GM10266 (cell line): ENCODE data around the gene LDLRAD4.
A peak's percentile ranks its signal among the peaks of the same experiment; 100 is the strongest.

Source experiments
- DNase-seq: peaks from one replicate; pipeline ENCODE4 v3.0.0; 2012; ENCODE audit errors: extremely low spot score
- TF ChIP-seq, protein P1 (sequence below): IDR thresholded peaks from 2 replicates; pipeline ENCODE4 v1.5.1; 2012; ENCODE audit warnings: mild to moderate bottlenecking, low read depth; ENCODE audit not compliant: control insufficient read depth, insufficient read depth; ENCODE audit errors: missing control alignments

LDLRAD4 gene

GRCh38 chr18:13218368-13218991, at the start of gene LDLRAD4:
Gene LDLRAD4, plus strand, starts transcription at chr18:13218760.
- peak; percentile 57 for DNase-seq
- TF ChIP-seq, protein P1, sequence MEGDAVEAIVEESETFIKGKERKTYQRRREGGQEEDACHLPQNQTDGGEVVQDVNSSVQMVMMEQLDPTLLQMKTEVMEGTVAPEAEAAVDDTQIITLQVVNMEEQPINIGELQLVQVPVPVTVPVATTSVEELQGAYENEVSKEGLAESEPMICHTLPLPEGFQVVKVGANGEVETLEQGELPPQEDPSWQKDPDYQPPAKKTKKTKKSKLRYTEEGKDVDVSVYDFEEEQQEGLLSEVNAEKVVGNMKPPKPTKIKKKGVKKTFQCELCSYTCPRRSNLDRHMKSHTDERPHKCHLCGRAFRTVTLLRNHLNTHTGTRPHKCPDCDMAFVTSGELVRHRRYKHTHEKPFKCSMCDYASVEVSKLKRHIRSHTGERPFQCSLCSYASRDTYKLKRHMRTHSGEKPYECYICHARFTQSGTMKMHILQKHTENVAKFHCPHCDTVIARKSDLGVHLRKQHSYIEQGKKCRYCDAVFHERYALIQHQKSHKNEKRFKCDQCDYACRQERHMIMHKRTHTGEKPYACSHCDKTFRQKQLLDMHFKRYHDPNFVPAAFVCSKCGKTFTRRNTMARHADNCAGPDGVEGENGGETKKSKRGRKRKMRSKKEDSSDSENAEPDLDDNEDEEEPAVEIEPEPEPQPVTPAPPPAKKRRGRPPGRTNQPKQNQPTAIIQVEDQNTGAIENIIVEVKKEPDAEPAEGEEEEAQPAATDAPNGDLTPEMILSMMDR, result no peak

DNA sequence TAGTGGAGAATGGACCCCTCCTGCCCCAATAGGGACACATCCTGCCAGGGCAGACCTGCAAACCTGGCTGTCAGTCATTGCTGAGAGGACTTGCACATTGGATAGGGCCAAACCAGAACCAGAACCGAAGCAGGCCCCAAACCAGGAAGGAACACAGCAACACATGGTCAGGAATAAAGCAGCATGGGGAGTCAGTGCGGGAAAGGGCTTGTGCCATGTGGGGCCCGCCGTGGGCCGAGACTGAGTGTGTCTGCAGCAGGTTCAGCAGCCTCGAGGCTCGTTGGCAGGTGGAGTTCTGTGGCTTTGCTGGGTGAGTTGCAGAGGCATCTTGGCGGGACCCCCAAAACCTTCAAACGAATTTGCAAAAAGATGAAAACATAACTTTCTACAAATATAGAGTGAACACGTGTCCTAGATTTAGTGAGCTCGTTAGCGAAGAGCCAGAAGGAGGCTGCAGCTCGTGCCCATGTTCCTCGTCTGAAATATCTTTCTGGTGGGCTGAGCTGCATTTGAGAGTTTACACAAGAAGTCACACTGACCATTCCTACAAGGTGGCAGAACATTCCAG, 44.9 kb upstream of the LDLRAD4 start:
- TF ChIP-seq, protein P1, result no peak
- DNase-seq, result no peak

GRCh38 chr18:13175266-13175665, 43.3 kb upstream of the LDLRAD4 start:
- no peak for DNase-seq
- TF ChIP-seq, protein P1, result no peak

DNA sequence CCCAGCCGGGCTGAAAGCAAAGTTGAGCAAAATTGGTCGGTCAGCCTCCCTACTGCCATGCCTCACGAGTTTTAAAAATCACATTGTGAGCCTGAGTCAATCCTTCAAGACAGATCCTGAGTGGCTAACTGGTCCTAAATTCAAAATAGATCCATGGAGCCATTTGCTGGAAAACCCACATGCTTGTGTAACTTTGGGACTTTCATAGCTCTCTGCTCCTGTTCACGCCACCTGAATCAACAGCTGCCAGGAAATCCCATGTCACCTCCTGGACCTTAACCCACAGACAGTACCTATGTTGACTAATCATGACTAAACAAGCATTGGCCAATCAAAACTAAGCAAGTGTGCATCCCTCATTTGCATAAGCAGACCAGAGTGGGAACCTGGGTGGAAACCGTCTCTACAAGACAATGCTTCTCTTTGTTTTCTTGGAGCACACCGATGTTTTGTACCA, 42.8 kb upstream of the LDLRAD4 start:
- no peak for DNase-seq
- TF ChIP-seq, protein P1, result no peak

DNA sequence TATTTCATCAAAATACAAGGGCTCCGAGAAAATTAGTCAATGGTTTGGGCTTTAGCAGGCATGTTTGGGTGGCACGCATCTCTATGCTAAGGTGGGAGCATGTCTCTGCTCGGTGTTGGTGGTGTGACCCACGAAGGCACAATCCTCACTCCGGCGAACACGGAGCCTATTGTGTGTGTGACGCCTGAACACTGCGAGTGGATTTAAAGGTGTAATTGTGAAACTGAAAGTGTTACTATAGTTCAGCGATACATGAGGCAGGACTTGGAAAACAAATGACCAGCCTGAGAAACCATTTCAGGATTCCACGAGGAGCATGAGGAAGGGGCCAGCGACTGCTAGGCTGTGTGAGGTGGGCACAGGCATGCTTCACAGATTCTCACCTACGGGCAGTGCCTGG, 41.7 kb upstream of the LDLRAD4 start:
- TF ChIP-seq, protein P1, result no peak
- no peak for DNase-seq

DNA sequence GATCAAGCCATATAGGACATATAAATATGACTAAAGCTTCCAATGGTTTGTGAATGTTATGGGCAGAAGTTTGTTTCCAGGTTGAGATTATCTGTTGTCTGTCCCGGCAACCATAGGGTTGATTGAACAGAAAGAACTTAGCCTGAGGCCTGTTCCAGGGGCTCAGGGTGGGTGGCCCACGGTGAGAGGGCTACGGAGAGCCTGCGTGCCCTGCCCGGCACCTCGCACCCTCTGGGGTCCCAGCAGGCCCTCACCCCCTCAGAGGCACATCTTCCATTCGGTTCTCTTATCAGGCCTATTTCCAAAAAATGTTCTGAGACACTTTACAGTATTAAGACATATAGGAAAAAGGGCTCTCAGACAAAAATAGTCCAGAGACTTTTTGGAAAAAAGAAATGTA, 40.4 kb upstream of the LDLRAD4 start:
- TF ChIP-seq, protein P1, result no peak
- DNase-seq, result peak; percentile 1

DNA sequence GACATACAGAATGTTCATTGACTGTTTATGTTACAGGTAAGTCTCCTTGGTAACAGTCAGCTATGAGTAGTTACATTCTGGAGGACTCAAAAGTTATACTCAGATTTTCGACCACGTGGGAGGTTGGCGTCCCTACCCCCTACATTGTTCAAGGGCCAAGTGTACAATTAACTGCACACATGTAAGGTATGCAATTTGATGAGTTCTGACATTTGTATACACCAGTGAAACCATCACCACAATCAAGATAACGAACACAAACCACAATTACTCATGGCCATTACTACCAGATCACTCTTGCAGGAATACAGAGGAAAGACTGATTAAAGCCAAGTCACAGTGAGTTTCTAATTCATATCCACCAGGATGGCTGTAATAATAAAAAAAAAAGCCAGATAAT, 39.6 kb upstream of the LDLRAD4 start:
- TF ChIP-seq, protein P1, result no peak
- peak; percentile 1 for DNase-seq
